HepG2 (cell line): ENCODE results near the gene BIRC7. TPM values are rescaled to one million over a fixed set of nuclear protein-coding genes. Genes with fewer than 3 reads are reported as not detected.

Experiments used
- ADNP ChIP-seq: sonication (generic); formaldehyde crosslinking; IDR thresholded peaks from 2 replicates; pipeline ENCODE4 v1.4.0; 2020; ENCODE audit warnings: missing genetic modification reagents
- ARID2 ChIP-seq: sonication (generic); formaldehyde crosslinking; IDR thresholded peaks from 2 replicates; pipeline ENCODE4 v1.8.1; 2022; ENCODE audit warnings: mild to moderate bottlenecking, missing genetic modification reagents, borderline replicate concordance
- BORCS8-MEF2B ChIP-seq: sonication (generic); formaldehyde crosslinking; IDR thresholded peaks from 2 replicates; pipeline ENCODE4 v1.8.0; 2022; ENCODE audit warnings: mild to moderate bottlenecking, missing genetic modification reagents
- BRCA1 ChIP-seq: sonication (generic); formaldehyde crosslinking; IDR thresholded peaks from 2 replicates; pipeline ENCODE4 v1.4.0; 2020; ENCODE audit warnings: missing genetic modification reagents
- CC2D1A ChIP-seq: sonication (generic); formaldehyde crosslinking; IDR thresholded peaks from 2 replicates; pipeline ENCODE4 v1.8.1; 2023; ENCODE audit warnings: mild to moderate bottlenecking, missing genetic modification reagents
- DNMT1 ChIP-seq: sonication (generic); formaldehyde crosslinking; IDR thresholded peaks from 2 replicates; pipeline ENCODE4 v1.5.1; 2020; ENCODE audit warnings: mild to moderate bottlenecking, missing genetic modification reagents
- FOXO1 ChIP-seq: sonication (generic); formaldehyde crosslinking; IDR thresholded peaks from 2 replicates; pipeline ENCODE4 v1.4.0; 2020; ENCODE audit warnings: missing genetic modification reagents
- FOXP1 ChIP-seq, 2 experiments: fragments of 450-650 bp in 1 of 2; IDR thresholded peaks; 2 replicates each; pipeline ENCODE4 v1.6.1; 2017 to 2018; ENCODE audit warnings: antibody characterized with exemption in 1 of 2
- IRF2 ChIP-seq: IDR thresholded peaks from 2 replicates; pipeline ENCODE4 v1.6.1; 2018; ENCODE audit warnings: missing genetic modification reagents, missing compliant biosample characterization
- JUND ChIP-seq: sonication (generic); formaldehyde crosslinking; IDR thresholded peaks from 2 replicates; pipeline ENCODE4 v1.8.0; 2022; ENCODE audit warnings: mild to moderate bottlenecking, missing genetic modification reagents
- MTF2 ChIP-seq: sonication (generic); formaldehyde crosslinking; IDR thresholded peaks from 2 replicates; pipeline ENCODE4 v1.5.0; 2020; ENCODE audit warnings: missing genetic modification reagents, borderline replicate concordance
- MXI1 ChIP-seq: IDR thresholded peaks from 3 replicates; pipeline ENCODE4 v1.6.1; 2012; ENCODE audit warnings: low read depth, low read length, inconsistent platforms, borderline replicate concordance
- ONECUT2 ChIP-seq: sonication (generic); formaldehyde crosslinking; IDR thresholded peaks from 2 replicates; pipeline ENCODE4 v1.4.0; 2020; ENCODE audit warnings: missing genetic modification reagents
- POLR2G ChIP-seq: fragments of 200-400 bp; formaldehyde crosslinking; IDR thresholded peaks from 2 replicates; pipeline ENCODE4 v1.6.1; 2018; ENCODE audit warnings: mild to moderate bottlenecking, low read depth, low read length, moderate library complexity
- REPIN1 ChIP-seq: sonication (generic); formaldehyde crosslinking; IDR thresholded peaks from 2 replicates; pipeline ENCODE4 v1.8.0; 2022; ENCODE audit warnings: missing genetic modification reagents, low read depth, mild to moderate bottlenecking, borderline replicate concordance
- SP2 ChIP-seq: sonication (generic); formaldehyde crosslinking; IDR thresholded peaks from 2 replicates; pipeline ENCODE4 v1.5.1; 2020; ENCODE audit warnings: mild to moderate bottlenecking, missing genetic modification reagents
- TCF7 ChIP-seq: sonication (generic); IDR thresholded peaks from 2 replicates; pipeline ENCODE4 v1.6.1; 2016; ENCODE audit warnings: antibody characterized with exemption, low read depth
- ZFP41 ChIP-seq: sonication (generic); formaldehyde crosslinking; IDR thresholded peaks from 2 replicates; pipeline ENCODE4 v1.4.0; 2020; ENCODE audit warnings: mild to moderate bottlenecking, missing genetic modification reagents, borderline replicate concordance
- ZFX ChIP-seq: sonication (generic); formaldehyde crosslinking; IDR thresholded peaks from 2 replicates; pipeline ENCODE4 v1.4.0; 2020; ENCODE audit warnings: mild to moderate bottlenecking, low read depth, missing genetic modification reagents, moderate library complexity
- ZNF180 ChIP-seq: sonication (generic); formaldehyde crosslinking; IDR thresholded peaks from 2 replicates; pipeline ENCODE4 v1.4.0; 2020; ENCODE audit warnings: low read depth, missing genetic modification reagents, borderline replicate concordance
- ZNF629 ChIP-seq: sonication (generic); formaldehyde crosslinking; conservative IDR thresholded peaks from 2 replicates; pipeline ENCODE4 v1.5.0; 2020; ENCODE audit warnings: missing genetic modification reagents
- ZNF644 ChIP-seq: IDR thresholded peaks from 2 replicates; pipeline ENCODE4 v1.6.1; 2016; ENCODE audit warnings: low read depth
- ZNF724P ChIP-seq: sonication (generic); formaldehyde crosslinking; IDR thresholded peaks from 2 replicates; pipeline ENCODE4 v1.8.0; 2022; ENCODE audit warnings: missing genetic modification reagents, borderline replicate concordance
- ZNF776 ChIP-seq: sonication (generic); formaldehyde crosslinking; IDR thresholded peaks from 2 replicates; pipeline ENCODE4 v1.4.0; 2020; ENCODE audit warnings: mild to moderate bottlenecking, missing genetic modification reagents
- polyA plus RNA-seq, 8 experiments: library from polyadenylated mRNA; depleted of rRNA in 3 of 8; stranded (reverse) in 7 of 8; unstranded in 1 of 8; fragments of >200 nt; fragmentation: Illumina TruSeq in 4 of 8; extraction: Trizol in 4 of 8; gene quantifications; 2 replicates each; pipeline versions ENCODE4 v1.2.1 to v1.2.3, GENCODE V29; 2011 to 2016; ENCODE audit warnings: low read depth in 4 of 8, missing spikeins in 1 of 8, mixed read lengths in 1 of 8; ENCODE audit not compliant: insufficient read depth in 1 of 8
- total RNA-seq, 5 experiments: library from RNA; depleted of rRNA; stranded (reverse); fragments of >200 nt; fragmentation: Illumina TruSeq; extraction: Trizol; gene quantifications; 2 replicates each; pipeline ENCODE4 v1.2.3, GENCODE V29; 2016; ENCODE audit warnings: low read depth in 1 of 5
- TF ChIP-seq, protein P1 (sequence below): IDR thresholded peaks from 2 replicates; pipeline ENCODE4 v1.6.1; 2016
- TF ChIP-seq, protein P2 (sequence below): sonication (generic); formaldehyde crosslinking; IDR thresholded peaks from 2 replicates; pipeline ENCODE4 v1.5.1; 2020; ENCODE audit warnings: missing genetic modification reagents, mild to moderate bottlenecking, borderline replicate concordance

Gene BIRC7
- total and polyA plus RNA-seq, 2 of the 13 experiments (the other 11 are each of a cell fraction or from before 2014, with no cell fraction given): 0.27 to 5.1 TPM

GRCh38 chr20:63273635-63274380 is 38.1 kb downstream of the BIRC7 start (continued):
- TF ChIP-seq ZFX (no peak), ADNP (CRISPR knock-in tag) (no peak), ZNF629 (no peak), MTF2 (CRISPR knock-in tag) (no peak), ZNF644 (CRISPR knock-in tag) (no peak), ZNF724P (CRISPR knock-in tag) (no peak), SP2 (CRISPR knock-in tag) (peak; percentile 49; the same call in 1 of the 2 replicates), TCF7 (no peak), ARID2 (CRISPR knock-in tag) (no peak), ONECUT2 (CRISPR knock-in tag) (no peak), IRF2 (CRISPR knock-in tag) (peak; percentile 22; the same call in 1 of the 2 replicates), FOXP1 (IDR thresholded peaks at IDR 0.05) (no peak), FOXP1 (CRISPR knock-in tag; IDR thresholded peaks at IDR 0.05) (no peak), REPIN1 (no peak), BORCS8-MEF2B (CRISPR knock-in tag) (no peak), ZFP41 (CRISPR knock-in tag) (no peak), ZNF776 (CRISPR knock-in tag) (peak; percentile 56; the same call in 1 of the 2 replicates), MXI1 (peak; percentile 69; the same call in 2 of the 3 replicates), JUND (CRISPR knock-in tag) (peak; percentile 78; the same call in 1 of the 2 replicates), ZNF180 (no peak), FOXO1 (CRISPR knock-in tag) (no peak), POLR2G (no peak), CC2D1A (CRISPR knock-in tag) (no peak), BRCA1 (CRISPR knock-in tag) (0 out of 2 replicates have a peak, but pooled peaks have one; percentile 13), DNMT1 (CRISPR knock-in tag) (no peak)
- TF ChIP-seq, protein P1, sequence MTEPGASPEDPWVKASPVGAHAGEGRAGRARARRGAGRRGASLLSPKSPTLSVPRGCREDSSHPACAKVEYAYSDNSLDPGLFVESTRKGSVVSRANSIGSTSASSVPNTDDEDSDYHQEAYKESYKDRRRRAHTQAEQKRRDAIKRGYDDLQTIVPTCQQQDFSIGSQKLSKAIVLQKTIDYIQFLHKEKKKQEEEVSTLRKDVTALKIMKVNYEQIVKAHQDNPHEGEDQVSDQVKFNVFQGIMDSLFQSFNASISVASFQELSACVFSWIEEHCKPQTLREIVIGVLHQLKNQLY (CRISPR knock-in tag): peak; percentile 13; the same call in 1 of the 2 replicates
- TF ChIP-seq, protein P2, sequence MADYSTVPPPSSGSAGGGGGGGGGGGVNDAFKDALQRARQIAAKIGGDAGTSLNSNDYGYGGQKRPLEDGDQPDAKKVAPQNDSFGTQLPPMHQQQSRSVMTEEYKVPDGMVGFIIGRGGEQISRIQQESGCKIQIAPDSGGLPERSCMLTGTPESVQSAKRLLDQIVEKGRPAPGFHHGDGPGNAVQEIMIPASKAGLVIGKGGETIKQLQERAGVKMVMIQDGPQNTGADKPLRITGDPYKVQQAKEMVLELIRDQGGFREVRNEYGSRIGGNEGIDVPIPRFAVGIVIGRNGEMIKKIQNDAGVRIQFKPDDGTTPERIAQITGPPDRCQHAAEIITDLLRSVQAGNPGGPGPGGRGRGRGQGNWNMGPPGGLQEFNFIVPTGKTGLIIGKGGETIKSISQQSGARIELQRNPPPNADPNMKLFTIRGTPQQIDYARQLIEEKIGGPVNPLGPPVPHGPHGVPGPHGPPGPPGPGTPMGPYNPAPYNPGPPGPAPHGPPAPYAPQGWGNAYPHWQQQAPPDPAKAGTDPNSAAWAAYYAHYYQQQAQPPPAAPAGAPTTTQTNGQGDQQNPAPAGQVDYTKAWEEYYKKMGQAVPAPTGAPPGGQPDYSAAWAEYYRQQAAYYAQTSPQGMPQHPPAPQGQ (CRISPR knock-in tag): no peak
